PC-9 (cell line): ENCODE measurements around the gene SELENBP1. TPM values are rescaled to one million over a fixed set of nuclear protein-coding genes. Genes with fewer than 3 reads are reported as not detected.
"Not testable (repeated sequence)": the region's sequence is repeated elsewhere in the genome, so short reads cannot be mapped to it uniquely, and the experiment has no call there.

Experiments
- BruUV-seq: library from RNA; stranded (reverse); fragments of 400-500 nt; replicated peaks from 2 replicates; lab custom pipeline; 2021; lab: Mats Ljungman, UMichigan
- CTCF ChIA-PET: fragments of 300-600 bp; sonication (Branson Sonifier 250); formaldehyde crosslinking; loops from one replicate; lab custom pipeline; 2022; ENCODE audit warnings: antibody characterized with exemption; lab: Charles Lee
- POLR2A ChIA-PET: fragments of 300-600 bp; sonication (Branson Sonifier 250); formaldehyde crosslinking; loops from one replicate; lab custom pipeline; 2022; ENCODE audit warnings: antibody characterized with exemption; ENCODE audit not compliant: unreplicated experiment; lab: Charles Lee
- DNase-seq, 2 experiments: peaks; one replicate each; pipeline versions ENCODE4 v3.0.0 to v3.0.0-alpha.2; 2015 to 2022; ENCODE audit warnings: mixed read lengths in 1 of 2
- H2AFZ ChIP-seq: fragments of 200-600 bp; sonication (generic); 2 replicates; pipeline ENCODE4 v1.8.1; 2017; ENCODE audit warnings: antibody characterized with exemption
- H3F3A ChIP-seq: fragments of 200-600 bp; sonication (generic); 2 replicates; pipeline ENCODE4 v1.8.1; 2017; ENCODE audit warnings: antibody characterized with exemption, mild to moderate bottlenecking, low read depth; ENCODE audit not compliant: insufficient read depth
- H3K27ac ChIP-seq: fragments of 200-600 bp; sonication (generic); 2 replicates; pipeline ENCODE4 v1.6.1; 2016; ENCODE audit warnings: mixed run types
- H3K27me3 ChIP-seq: fragments of 200-600 bp; sonication (generic); 2 replicates; pipeline ENCODE4 v1.6.1; 2016; ENCODE audit warnings: low read depth, mixed run types; ENCODE audit not compliant: insufficient read depth
- H3K36me3 ChIP-seq: fragments of 200-600 bp; sonication (generic); 2 replicates; pipeline ENCODE4 v1.6.1; 2016; ENCODE audit warnings: low read depth, mixed run types
- H3K4me1 ChIP-seq: fragments of 200-600 bp; sonication (generic); replicated peaks from 2 replicates; pipeline ENCODE4 v1.6.1; 2016; ENCODE audit warnings: mixed run types; ENCODE audit not compliant: insufficient read depth
- H3K4me2 ChIP-seq: fragments of 200-600 bp; sonication (generic); 2 replicates; pipeline ENCODE4 v1.6.1; 2017; ENCODE audit warnings: mixed run types
- H3K4me3 ChIP-seq: fragments of 200-600 bp; sonication (generic); 2 replicates; pipeline ENCODE4 v1.6.1; 2016; ENCODE audit warnings: mixed run types
- H3K79me2 ChIP-seq: fragments of 200-600 bp; sonication (generic); 2 replicates; pipeline ENCODE4 v1.6.1; 2017; ENCODE audit warnings: low read depth, mixed run types
- H3K9me2 ChIP-seq: fragments of 200-600 bp; sonication (generic); 2 replicates; pipeline ENCODE4 v1.8.1; 2017; ENCODE audit warnings: mild to moderate bottlenecking; ENCODE audit not compliant: insufficient read depth
- H3K9me3 ChIP-seq: fragments of 200-600 bp; sonication (generic); 2 replicates; pipeline ENCODE4 v1.8.1; 2016; ENCODE audit warnings: low read depth; ENCODE audit not compliant: insufficient read depth
- H4K20me1 ChIP-seq: fragments of 200-600 bp; sonication (generic); 2 replicates; pipeline ENCODE4 v1.8.1; 2017; ENCODE audit not compliant: insufficient read depth
- EZH2 ChIP-seq: fragments of 200-600 bp; sonication (generic); IDR thresholded peaks from 2 replicates; pipeline ENCODE4 v1.8.0; 2017; ENCODE audit warnings: antibody characterized with exemption, low read depth
- intact Hi-C: fragments of 100-400 bp; cut with micrococcal nuclease; formaldehyde crosslinking; loops from one replicate; pipeline ENCODE4 v1.10.0; 2022; ENCODE audit not compliant: unreplicated experiment
- total RNA-seq: library from RNA; stranded (reverse); gene quantifications from 2 replicates; pipeline ENCODE4 v1.2.3, GENCODE V29; 2021
- TF ChIP-seq, protein P1 (sequence below): fragments of 200-600 bp; sonication (generic); conservative IDR thresholded peaks from 2 replicates; pipeline ENCODE4 v1.6.1; 2017; ENCODE audit warnings: mixed run types, antibody characterized with exemption, mild to moderate bottlenecking, moderate library complexity

SELENBP1 gene
- total RNA-seq, 1 experiment from 2014 or later, result 11.3 TPM

DNA sequence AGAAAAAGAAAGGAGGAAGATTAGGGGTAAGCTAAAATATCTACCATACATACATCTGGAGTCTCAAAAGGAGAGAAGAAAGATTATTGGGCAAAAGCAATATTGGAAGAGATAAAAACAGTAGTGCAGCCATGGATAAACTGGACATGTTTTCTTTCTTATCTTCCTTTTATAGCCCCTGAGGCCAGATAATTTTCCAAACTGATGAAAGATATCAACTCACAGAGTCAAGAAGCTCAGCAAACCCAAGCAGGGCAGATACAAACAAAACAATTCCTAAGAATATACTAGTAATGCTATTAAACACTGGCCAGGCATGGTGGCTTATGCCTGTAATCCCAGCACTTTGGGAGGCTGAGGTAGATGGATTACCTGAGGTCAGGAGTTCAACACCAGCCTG is 21.1 kb upstream of the SELENBP1 start:
- Histone ChIP-seq H3K9me2 (no peaks in the 10 kb centered on the region), H3K4me3 (no peak overlapping the region), H3F3A (peaks cover 7% of the 10 kb centered on the region; the same call in 1 of the 2 replicates), H3K36me3 (no peaks in the 10 kb centered on the region), H2AFZ (no peak overlapping the region), H4K20me1 (no peaks in the 10 kb centered on the region), H3K4me2 (no peak overlapping the region), H3K27ac (no peak overlapping the region), H3K4me1 (no peaks in the 10 kb centered on the region), H3K79me2 (no peaks in the 10 kb centered on the region), H3K27me3 (no peaks in the 10 kb centered on the region), H3K9me3 (no peaks in the 10 kb centered on the region)
- no TSS peak for BruUV-seq
- ChIA-PET POLR2A (interaction anchor here (0.6 kb wide), 1 partner anchor 17 kb away, joined by 4 read pairs; no protein-coding TSS in a partner anchor), CTCF (no interaction called here)
- no peak for DNase-seq
- intact Hi-C loops, result no loop called here
- TF ChIP-seq EZH2, result no peak
- TF ChIP-seq, protein P1, sequence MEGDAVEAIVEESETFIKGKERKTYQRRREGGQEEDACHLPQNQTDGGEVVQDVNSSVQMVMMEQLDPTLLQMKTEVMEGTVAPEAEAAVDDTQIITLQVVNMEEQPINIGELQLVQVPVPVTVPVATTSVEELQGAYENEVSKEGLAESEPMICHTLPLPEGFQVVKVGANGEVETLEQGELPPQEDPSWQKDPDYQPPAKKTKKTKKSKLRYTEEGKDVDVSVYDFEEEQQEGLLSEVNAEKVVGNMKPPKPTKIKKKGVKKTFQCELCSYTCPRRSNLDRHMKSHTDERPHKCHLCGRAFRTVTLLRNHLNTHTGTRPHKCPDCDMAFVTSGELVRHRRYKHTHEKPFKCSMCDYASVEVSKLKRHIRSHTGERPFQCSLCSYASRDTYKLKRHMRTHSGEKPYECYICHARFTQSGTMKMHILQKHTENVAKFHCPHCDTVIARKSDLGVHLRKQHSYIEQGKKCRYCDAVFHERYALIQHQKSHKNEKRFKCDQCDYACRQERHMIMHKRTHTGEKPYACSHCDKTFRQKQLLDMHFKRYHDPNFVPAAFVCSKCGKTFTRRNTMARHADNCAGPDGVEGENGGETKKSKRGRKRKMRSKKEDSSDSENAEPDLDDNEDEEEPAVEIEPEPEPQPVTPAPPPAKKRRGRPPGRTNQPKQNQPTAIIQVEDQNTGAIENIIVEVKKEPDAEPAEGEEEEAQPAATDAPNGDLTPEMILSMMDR, result no peak

DNA sequence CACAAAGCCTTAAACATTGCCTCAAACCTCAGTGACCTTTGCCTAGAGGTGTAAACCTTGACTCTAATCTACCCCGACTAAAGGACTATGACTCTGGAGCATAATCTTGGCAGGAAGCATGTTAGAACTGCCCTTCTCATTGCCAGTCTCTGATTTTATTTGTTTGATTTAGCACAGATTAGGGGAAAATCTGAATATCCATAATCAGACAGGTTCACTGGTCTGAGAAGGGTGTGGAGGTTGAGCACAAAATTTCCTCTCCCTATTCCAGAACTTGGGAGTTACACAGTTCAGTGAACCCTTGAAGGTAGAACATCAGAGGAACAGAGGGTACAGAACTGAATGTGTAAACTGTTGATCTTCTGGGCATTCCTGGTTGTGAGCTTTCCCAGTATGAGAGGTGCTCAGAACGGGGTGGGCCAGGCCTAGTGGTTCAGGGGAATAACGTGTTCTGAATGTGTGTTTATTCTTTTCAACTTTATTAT is 18.6 kb upstream of the SELENBP1 start:
- TF ChIP-seq, protein P1, result no peak
- no peak for TF ChIP-seq EZH2
- no peaks in the 10 kb centered on the region for H4K20me1 ChIP-seq
- no peaks in the 10 kb centered on the region for H3K9me2 ChIP-seq
- no TSS peak for BruUV-seq
- H3K4me3 ChIP-seq, result no peak overlapping the region
- POLR2A ChIA-PET, result no interaction called here
- intact Hi-C loops, result no loop called here
- no peaks in the 10 kb centered on the region for H3K27me3 ChIP-seq
- H3K79me2 ChIP-seq, result no peaks in the 10 kb centered on the region
- no peaks in the 10 kb centered on the region for H3F3A ChIP-seq
- no peaks in the 10 kb centered on the region for H3K36me3 ChIP-seq
- no peaks in the 10 kb centered on the region for H3K9me3 ChIP-seq
- no peak for DNase-seq
- CTCF ChIA-PET, result no interaction called here
- H3K4me1 ChIP-seq, result no peaks in the 10 kb centered on the region
- H3K4me2 ChIP-seq, result no peak overlapping the region
- no peak overlapping the region for H3K27ac ChIP-seq
- no peak overlapping the region for H2AFZ ChIP-seq

DNA sequence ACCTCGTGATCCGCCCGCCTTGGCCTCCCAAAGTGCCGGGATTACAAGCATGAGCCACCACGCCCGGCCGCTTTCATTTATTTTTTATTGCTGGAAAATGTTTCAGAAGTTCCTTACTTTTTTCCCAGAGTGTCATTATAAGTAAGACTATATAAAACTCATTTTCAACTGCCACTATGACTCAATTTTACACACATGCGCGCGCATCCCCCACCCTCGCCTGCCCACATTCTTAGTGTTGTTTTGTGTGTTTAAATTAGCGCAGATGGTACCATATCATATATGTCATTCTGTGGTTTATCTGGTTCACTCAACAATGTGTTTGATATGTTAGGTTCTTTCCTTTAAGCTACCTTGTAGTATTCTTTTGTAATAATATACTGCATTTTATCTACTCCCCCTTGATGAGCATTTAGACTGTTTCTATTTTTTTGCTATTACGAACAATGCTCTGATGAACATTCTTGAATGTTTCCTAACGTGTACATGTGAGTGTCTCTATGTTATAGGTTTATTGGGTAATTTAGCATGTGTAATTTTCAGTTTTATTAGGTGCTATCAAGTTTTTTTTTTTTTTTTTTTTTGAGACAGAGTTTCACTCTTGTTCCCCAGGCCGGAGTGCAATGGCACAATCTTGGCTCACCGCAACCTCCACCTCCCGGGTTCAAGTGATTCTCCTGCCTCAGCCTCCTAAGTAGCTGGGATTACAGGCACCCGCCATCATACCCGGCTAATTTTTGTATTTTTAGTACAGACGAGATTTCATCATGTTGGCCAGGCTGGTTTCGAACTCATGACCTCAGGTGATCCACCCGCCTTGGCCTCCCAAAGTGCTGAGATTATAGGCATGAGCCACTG is 17.9 kb upstream of the SELENBP1 start:
- CTCF ChIA-PET, result interaction anchor here (0.6 kb wide), 1 partner anchor 8 kb away, joined by 3 read pairs; no protein-coding TSS in a partner anchor
- BruUV-seq, result not testable (repeated sequence)

More for the DNA sequence above, 17.9 kb upstream of the SELENBP1 start:
- H3K4me3 ChIP-seq, H3K9me3 ChIP-seq, H3K9me2 ChIP-seq, H3K27me3 ChIP-seq, POLR2A ChIA-PET, DNase-seq, H3K4me2 ChIP-seq, H3K27ac ChIP-seq, H3K4me1 ChIP-seq, H4K20me1 ChIP-seq, H3F3A ChIP-seq, H2AFZ ChIP-seq, H3K79me2 ChIP-seq, intact Hi-C loops, H3K36me3 ChIP-seq: not testable (repeated sequence)
